ENCODE measurements around the gene CALHM5. TPM values are rescaled to one million over a fixed set of nuclear protein-coding genes. Genes with fewer than 3 reads are reported as not detected.

Gene CALHM5
- total and polyA plus RNA-seq, 7 donors, result 0.52 to 1.2 (median 0.81) TPM

GRCh38 chr6:116563830-116564229 is 52.4 kb downstream of the CALHM5 start:
- H3K4me3 ChIP-seq, result no peak overlapping the region
- H3K36me3 ChIP-seq (ENCODE audit: insufficient read depth in 1 of 2, low read depth in 1 of 2), result no peaks in the 10 kb centered on the region
- H3K4me1 ChIP-seq, result peaks cover 2% of the 10 kb centered on the region
- H3K27me3 ChIP-seq (ENCODE audit: insufficient read depth in 3 of 3, low read length in 2 of 3), result no peaks in the 10 kb centered on the region
- intact Hi-C loops (cut with DNase I), result loop anchor here in 1 of 2 donors (2.0 kb wide), 1 partner anchor 285 kb away; the partner anchor contains the start of gene TSPYL1
- no peak for TF ChIP-seq CTCF (IDR thresholded peaks at IDR 0.05)
- ATAC-seq, result no peak
- 93 to 95% (median 93%) methylated on average over 9 of the region's 9 CpGs for WGBS, 3 donors
- DNase-seq, result peak in 1 of 2 donors; percentile 46
- H3K9me3 ChIP-seq, result no peaks in the 10 kb centered on the region
- H3K27ac ChIP-seq, result no peak overlapping the region

- H3K36me3 ChIP-seq (ENCODE audit: insufficient read depth in 1 of 2, low read depth in 1 of 2), result no peaks in the 10 kb centered on the region
- no peaks in the 10 kb centered on the region for H3K27me3 ChIP-seq (ENCODE audit: insufficient read depth in 3 of 3, low read length in 2 of 3)
- TF ChIP-seq CTCF (IDR thresholded peaks at IDR 0.05), result no peak
- H3K27ac ChIP-seq, result no peak overlapping the region
- peak overlapping the region; percentile 63 for H3K4me3 ChIP-seq
- 79 to 85% (median 82%) methylated on average over 7 of the region's 7 CpGs for WGBS, 3 donors
- no peaks in the 10 kb centered on the region for H3K9me3 ChIP-seq
- no peaks in the 10 kb centered on the region for H3K4me1 ChIP-seq
- no peak for DNase-seq
- intact Hi-C loops (cut with DNase I), result loop anchor here in 1 of 2 donors (2.0 kb wide), 1 partner anchor 286 kb away; the partner anchor contains the start of gene TSPYL1
- ATAC-seq, result no peak
Observed at GRCh38 chr6:116564311-116564710, 52.9 kb downstream of the CALHM5 start.

- intact Hi-C loops (cut with DNase I), result loop anchor here in 1 of 2 donors (2.0 kb wide), 1 partner anchor 286 kb away; the partner anchor contains the start of gene TSPYL1
- Histone ChIP-seq H3K4me1 (peaks cover 6% of the 10 kb centered on the region), H3K27me3 (ENCODE audit: insufficient read depth in 3 of 3, low read length in 2 of 3) (no peaks in the 10 kb centered on the region), H3K9me3 (no peaks in the 10 kb centered on the region), H3K4me3 (peak overlapping the region; percentile 63), H3K27ac (peak overlapping the region; percentile 34), H3K36me3 (ENCODE audit: insufficient read depth in 1 of 2, low read depth in 1 of 2) (no peaks in the 10 kb centered on the region)
- ATAC-seq, result peak; percentile 65 to 81 (median 78)
- 35 to 46% (median 39%) methylated on average over 42 of the region's 42 CpGs for WGBS, 3 donors
- DNase-seq, result peak; percentile 23 to 61
- no peak for TF ChIP-seq CTCF (IDR thresholded peaks at IDR 0.05)
Observed at GRCh38 chr6:116564921-116565872, 53.8 kb downstream of the CALHM5 start.

- no peak overlapping the region for H3K27ac ChIP-seq
- no peaks in the 10 kb centered on the region for H3K9me3 ChIP-seq
- peaks cover 15% of the 10 kb centered on the region for H3K4me1 ChIP-seq
- ATAC-seq (no peak), DNase-seq (no peak)
- H3K36me3 ChIP-seq (ENCODE audit: insufficient read depth in 1 of 2, low read depth in 1 of 2), result no peaks in the 10 kb centered on the region
- intact Hi-C loops (cut with DNase I), result no loop called here
- H3K4me3 ChIP-seq, result no peak overlapping the region
- no peak for TF ChIP-seq CTCF (IDR thresholded peaks at IDR 0.05)
- no peaks in the 10 kb centered on the region for H3K27me3 ChIP-seq (ENCODE audit: insufficient read depth in 3 of 3, low read length in 2 of 3)
Observed at GRCh38 chr6:116568111-116568510, 56.7 kb downstream of the CALHM5 start.
